Immature natural killer cell (primary cell): ENCODE measurements around the gene NHSL2. TPM values are rescaled to one million over a fixed set of nuclear protein-coding genes. Genes with fewer than 3 reads are reported as not detected.

Experiments used
- DNase-seq, 3 donors: peaks; one replicate each; pipeline ENCODE4 v3.0.0; 2022; ENCODE audit warnings: mixed read lengths in 1 of 3
- H3K27ac Mint-ChIP-seq, 6 donors: one replicate each; pipeline ENCODE4 v1.8.0; 2020; ENCODE audit warnings: mixed read lengths in 6 of 6, mild to moderate bottlenecking in 5 of 6, inconsistent platforms in 4 of 6, moderate library complexity in 3 of 6
- H3K27me3 Mint-ChIP-seq, 3 donors: one replicate each; pipeline ENCODE4 v1.8.0; 2020 to 2021; ENCODE audit warnings: low read depth in 3 of 3, mild to moderate bottlenecking in 3 of 3, mixed read lengths in 3 of 3, moderate library complexity in 3 of 3, inconsistent platforms in 1 of 3
- H3K36me3 Mint-ChIP-seq, 3 donors: one replicate each; pipeline ENCODE4 v1.8.0; 2020; ENCODE audit warnings: mixed read lengths in 3 of 3, inconsistent platforms in 2 of 3, mild to moderate bottlenecking in 2 of 3
- H3K4me1 Mint-ChIP-seq, 2 donors: one replicate each; pipeline ENCODE4 v1.8.0; 2020; ENCODE audit warnings: inconsistent platforms in 2 of 2, mild to moderate bottlenecking in 2 of 2, mixed read lengths in 2 of 2, moderate library complexity in 1 of 2
- H3K4me3 Mint-ChIP-seq, 5 donors: one replicate each; pipeline ENCODE4 v1.8.0; 2020; ENCODE audit warnings: mild to moderate bottlenecking in 5 of 5, mixed read lengths in 5 of 5, inconsistent platforms in 3 of 5, moderate library complexity in 3 of 5
- H3K9me3 Mint-ChIP-seq, 6 donors: one replicate each; pipeline ENCODE4 v1.8.0; 2020; ENCODE audit warnings: mild to moderate bottlenecking in 6 of 6, mixed read lengths in 6 of 6, inconsistent platforms in 4 of 6, moderate library complexity in 3 of 6
- polyA plus RNA-seq, 3 donors: library from polyadenylated mRNA; unstranded; fragments of 300-500 nt; fragmentation: Illumina TruSeq; gene quantifications; one replicate each; pipeline ENCODE4 v1.2.3, GENCODE V29; 2021

NHSL2 gene
- polyA plus RNA-seq, 3 donors from 2014 or later, result 10.2 to 29.0 (median 10.6) TPM

DNA sequence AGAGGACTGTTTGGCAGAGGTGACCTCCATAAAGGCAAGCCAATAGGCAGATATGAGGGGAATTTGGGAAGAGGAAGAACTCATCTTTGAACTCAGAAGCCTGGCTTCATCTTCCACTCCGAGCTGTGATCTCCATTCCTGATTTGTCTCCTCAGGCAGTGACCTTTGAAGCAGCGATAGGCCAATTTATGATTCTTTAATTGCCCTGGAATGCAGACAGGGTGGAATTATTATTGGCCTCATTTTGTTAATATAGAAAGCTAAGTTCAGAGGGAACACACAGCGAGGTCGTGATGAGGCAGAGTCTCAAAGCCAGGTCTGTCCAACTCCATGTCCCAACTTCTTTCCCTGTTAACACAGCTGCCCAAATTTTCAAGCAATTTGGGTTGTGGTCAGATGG, 204.2 kb downstream of the NHSL2 start:
- peaks cover 32 to 44% of the 10 kb centered on the region in 2 donors for H3K4me1 Mint-ChIP-seq
- H3K27ac Mint-ChIP-seq, result peak overlapping the region in 2 of 6 donors; percentile 46 to 51
- H3K27me3 Mint-ChIP-seq, result peaks cover 0 to 16% (median 12%) of the 10 kb centered on the region in 3 donors
- no peak overlapping the region for H3K4me3 Mint-ChIP-seq
- DNase-seq, result no peak
- no peaks in the 10 kb centered on the region for H3K9me3 Mint-ChIP-seq
- peaks cover 0 to 5% (median 0%) of the 10 kb centered on the region in 3 donors for H3K36me3 Mint-ChIP-seq

DNA sequence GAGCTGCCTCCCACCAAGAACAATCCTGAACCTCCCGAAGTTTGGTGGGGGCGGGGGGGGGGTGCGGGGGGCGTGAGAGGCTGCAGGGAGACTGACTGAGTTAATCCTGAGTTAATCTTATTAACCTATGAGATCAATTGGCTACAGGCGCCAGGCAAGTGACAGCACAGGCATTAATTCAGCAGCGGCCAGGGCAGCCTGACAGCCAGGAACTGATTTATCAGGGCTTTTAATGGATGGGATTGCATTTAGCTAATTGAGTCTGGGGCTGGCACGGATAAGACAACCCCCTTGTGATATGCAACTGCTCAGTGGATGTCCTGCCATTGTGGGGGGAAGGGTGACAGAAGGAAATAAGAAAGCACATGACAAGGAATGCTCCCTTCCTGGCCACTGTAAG, 204.7 kb downstream of the NHSL2 start:
- Mint-ChIP-seq H3K27ac (peak overlapping the region in 1 of 6 donors; percentile 26), H3K4me1 (peaks cover 36 to 49% of the 10 kb centered on the region in 2 donors), H3K36me3 (peaks cover 0 to 5% (median 0%) of the 10 kb centered on the region in 3 donors), H3K9me3 (no peaks in the 10 kb centered on the region), H3K27me3 (peaks cover 0 to 13% (median 12%) of the 10 kb centered on the region in 3 donors), H3K4me3 (no peak overlapping the region)
- no peak for DNase-seq

DNA sequence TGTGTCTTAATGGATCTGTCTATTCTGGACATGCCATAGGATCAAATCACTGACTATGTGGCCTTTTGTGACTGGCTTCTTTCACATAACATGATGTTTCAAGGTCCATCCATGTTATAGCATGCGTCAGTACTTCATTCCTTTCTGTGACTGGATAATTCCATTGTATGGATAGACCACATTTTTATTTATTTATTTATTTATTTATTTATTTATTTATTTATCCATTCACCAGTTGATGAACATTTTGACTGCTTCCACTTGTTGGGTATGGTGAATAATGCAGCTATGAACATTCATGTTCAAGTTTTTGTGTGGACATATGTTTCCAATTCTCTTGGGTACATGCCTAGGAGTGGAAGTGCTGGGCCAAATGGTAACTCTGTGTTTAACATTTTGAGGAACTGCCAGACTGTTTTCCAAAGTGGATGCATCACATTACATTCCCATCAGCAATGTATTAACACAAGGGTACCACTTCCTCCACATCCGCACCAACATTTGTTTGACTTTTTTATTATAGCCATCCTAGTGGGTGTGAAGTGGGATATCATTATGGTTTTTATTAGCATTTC, 207.1 kb downstream of the NHSL2 start:
- H3K4me1 Mint-ChIP-seq, result peaks cover 57 to 66% of the 10 kb centered on the region in 2 donors
- no peaks in the 10 kb centered on the region for H3K9me3 Mint-ChIP-seq
- H3K4me3 Mint-ChIP-seq, result no peak overlapping the region
- peak overlapping the region in 3 of 6 donors; percentile 9 to 42 (median 36) for H3K27ac Mint-ChIP-seq
- H3K27me3 Mint-ChIP-seq, result peaks cover 5 to 12% (median 7%) of the 10 kb centered on the region in 3 donors
- no peaks in the 10 kb centered on the region for H3K36me3 Mint-ChIP-seq
- DNase-seq, result no peak

DNA sequence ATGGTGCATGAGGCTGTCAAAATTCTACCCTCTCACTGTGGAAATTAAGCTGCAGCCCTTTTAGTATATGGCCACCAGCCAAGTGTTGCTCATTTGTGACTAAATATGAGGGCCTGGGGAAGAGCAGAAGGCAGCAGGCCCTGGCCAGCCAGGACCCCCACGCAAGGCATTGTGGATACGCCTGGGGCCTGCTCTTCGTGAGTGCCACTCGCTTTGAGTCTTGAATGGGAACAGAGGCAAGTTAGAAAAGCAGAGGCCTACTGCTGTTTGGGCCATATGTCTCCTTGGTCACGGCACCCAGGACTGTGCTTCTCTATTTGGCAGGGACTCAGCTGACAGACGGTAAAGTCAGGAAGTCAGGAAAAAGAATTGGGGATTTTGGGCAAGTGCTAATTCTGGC, 210.2 kb downstream of the NHSL2 start:
- peak overlapping the region; percentile 88 to 94 (median 92) for H3K27ac Mint-ChIP-seq

DNA sequence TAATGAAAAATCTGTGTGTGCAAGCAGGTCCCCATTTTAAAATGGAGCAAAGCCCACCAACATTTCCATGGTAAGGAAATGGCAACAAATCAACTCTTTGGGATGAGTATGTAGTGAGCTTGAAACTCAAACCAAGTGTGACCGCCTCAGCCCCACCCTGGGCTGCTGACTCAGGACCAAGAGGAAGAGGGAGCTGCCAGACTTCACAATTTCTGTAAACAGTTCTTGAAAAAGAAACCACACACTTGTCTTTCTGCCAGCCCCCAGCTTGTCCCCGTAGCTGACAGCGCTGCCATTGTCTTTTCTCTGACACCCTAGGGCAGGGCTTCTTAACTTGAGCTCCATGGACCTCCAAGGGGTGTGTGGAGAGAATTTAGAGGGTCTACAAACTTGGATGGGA, 210.7 kb downstream of the NHSL2 start:
- peaks cover 75 to 82% of the 10 kb centered on the region in 2 donors for H3K4me1 Mint-ChIP-seq
- peaks cover 5 to 16% (median 10%) of the 10 kb centered on the region in 3 donors for H3K27me3 Mint-ChIP-seq
- H3K4me3 Mint-ChIP-seq, result peak overlapping the region; percentile 68 to 84 (median 73)
- DNase-seq, result peak; percentile 70 to 73 (median 72)
- H3K27ac Mint-ChIP-seq, result peak overlapping the region; percentile 88 to 94 (median 92)
- no peaks in the 10 kb centered on the region for H3K9me3 Mint-ChIP-seq
- H3K36me3 Mint-ChIP-seq, result no peaks in the 10 kb centered on the region

More for the DNA sequence above, 210.2 kb downstream of the NHSL2 start:
- Mint-ChIP-seq H3K4me1 (peaks cover 72 to 80% of the 10 kb centered on the region in 2 donors), H3K36me3 (no peaks in the 10 kb centered on the region), H3K27me3 (peaks cover 5 to 16% (median 10%) of the 10 kb centered on the region in 3 donors), H3K4me3 (peak overlapping the region; percentile 68 to 84 (median 73)), H3K9me3 (no peaks in the 10 kb centered on the region)
- DNase-seq, result no peak

DNA sequence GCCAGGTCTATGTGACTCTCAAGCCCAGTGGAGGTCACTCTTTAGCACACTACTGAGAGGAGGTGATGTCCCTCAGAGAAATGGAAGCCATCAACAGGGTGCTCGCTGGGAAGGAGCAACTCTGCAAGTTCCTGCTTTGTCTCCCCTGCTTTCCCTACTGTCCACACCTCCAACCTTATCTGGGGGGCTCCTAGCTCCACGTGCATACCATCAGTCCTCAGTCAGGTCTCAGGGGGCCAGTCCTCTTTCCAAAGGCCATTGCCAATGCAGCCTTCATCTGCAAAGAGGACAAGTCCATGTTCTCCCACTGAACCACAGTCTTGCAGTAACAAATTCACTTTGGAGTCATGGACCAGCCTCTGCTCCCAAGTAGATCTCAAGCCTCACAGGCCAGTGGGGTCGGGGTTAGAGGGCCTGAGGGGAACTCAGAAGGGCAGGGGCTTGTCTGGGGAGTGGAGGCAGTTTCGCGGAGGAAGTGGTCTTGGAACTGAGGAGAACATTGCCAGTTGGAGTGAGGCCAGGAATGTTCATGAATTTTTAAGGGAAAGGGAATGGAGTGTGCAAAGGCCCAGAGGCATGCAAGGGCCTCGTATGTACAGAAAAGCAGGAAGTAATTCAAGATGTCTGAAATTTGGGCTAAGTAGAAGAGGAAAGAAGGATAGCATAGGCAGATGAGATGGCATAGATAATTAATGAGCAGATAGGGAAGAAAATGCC, 212.1 kb downstream of the NHSL2 start:
- Mint-ChIP-seq H3K9me3 (no peaks in the 10 kb centered on the region), H3K36me3 (no peaks in the 10 kb centered on the region), H3K27ac (peak overlapping the region; percentile 88 to 94 (median 92)), H3K27me3 (peaks cover 5 to 16% (median 10%) of the 10 kb centered on the region in 3 donors), H3K4me1 (peaks cover 68 to 73% of the 10 kb centered on the region in 2 donors), H3K4me3 (peak overlapping the region; percentile 19 to 84 (median 73))
- DNase-seq, result no peak

DNA sequence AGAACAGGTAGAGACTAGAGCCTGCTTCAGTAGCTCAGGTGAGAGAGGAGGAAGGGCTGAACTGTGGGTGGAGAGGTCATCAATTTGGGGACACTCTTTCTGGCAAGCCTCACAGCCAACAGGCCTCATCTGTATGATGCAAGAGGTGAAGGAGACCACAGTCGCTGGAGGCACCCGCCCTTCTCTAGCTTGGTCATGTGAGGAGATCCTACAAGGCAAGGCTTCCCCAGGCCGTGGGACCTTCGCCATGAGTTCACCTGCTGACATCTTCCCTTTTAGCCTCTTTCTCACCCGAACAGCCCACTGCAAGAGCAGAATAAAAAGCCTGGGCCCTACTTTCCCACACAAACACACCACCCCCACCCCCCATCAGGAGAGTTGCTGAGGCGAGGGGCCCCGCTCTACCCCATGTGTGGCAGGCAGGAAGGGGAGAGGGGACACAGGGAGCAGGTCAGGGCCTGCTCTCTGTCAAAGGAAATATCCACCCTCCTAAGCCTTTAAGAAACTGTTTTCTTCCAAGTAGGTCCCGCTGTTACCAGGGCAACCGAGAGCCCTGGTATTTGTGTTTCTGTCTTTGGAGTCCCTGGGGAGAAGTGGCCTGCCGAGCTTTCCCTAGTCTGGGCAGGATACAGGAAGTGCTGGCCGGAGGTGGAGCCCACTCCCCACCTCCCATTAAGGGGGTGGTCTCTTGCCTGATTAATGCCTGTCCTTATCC, 213.0 kb downstream of the NHSL2 start:
- peak in 2 of 3 donors; percentile 22 to 24 for DNase-seq
- H3K4me1 Mint-ChIP-seq, result peaks cover 68 to 73% of the 10 kb centered on the region in 2 donors
- H3K36me3 Mint-ChIP-seq, result no peaks in the 10 kb centered on the region
- no peaks in the 10 kb centered on the region for H3K9me3 Mint-ChIP-seq
- peaks cover 5 to 12% (median 10%) of the 10 kb centered on the region in 3 donors for H3K27me3 Mint-ChIP-seq
- peak overlapping the region; percentile 54 to 76 (median 62) for H3K4me3 Mint-ChIP-seq
- H3K27ac Mint-ChIP-seq, result peak overlapping the region; percentile 6 to 94 (median 59)

DNA sequence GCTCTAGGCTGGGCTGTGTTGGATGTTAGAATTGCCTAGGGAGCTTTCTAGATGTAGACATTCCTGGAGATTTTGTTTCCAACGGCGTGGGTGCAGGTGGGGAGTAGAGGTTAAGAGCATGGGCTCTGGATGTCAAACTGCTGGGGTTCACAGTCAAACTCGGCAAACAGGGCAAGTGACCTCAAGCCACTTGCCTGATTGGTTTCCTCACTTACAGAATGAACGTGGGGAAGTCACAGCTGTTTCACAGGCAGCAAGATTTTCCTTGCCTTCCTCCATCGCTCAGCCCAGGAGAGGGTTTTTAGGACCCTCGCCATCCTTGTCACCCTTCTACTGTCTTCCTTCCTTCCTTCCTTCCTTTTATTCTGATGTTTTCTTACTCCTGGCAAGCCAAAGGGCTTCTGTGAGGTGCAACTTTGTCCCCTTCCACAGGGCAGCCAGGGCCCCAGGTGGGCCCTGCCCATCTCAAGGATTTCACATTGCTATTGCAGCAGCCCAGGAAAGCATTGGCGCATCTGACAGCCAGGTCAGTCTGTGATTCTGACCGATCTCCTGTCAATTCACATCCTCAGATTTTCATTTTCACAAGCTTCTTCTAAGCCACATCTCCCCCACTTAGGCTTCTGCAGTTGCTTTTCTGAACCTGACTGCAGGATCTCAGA, 214.0 kb downstream of the NHSL2 start:
- Mint-ChIP-seq H3K9me3 (no peaks in the 10 kb centered on the region), H3K27ac (peak overlapping the region; percentile 3 to 94 (median 85))

DNA sequence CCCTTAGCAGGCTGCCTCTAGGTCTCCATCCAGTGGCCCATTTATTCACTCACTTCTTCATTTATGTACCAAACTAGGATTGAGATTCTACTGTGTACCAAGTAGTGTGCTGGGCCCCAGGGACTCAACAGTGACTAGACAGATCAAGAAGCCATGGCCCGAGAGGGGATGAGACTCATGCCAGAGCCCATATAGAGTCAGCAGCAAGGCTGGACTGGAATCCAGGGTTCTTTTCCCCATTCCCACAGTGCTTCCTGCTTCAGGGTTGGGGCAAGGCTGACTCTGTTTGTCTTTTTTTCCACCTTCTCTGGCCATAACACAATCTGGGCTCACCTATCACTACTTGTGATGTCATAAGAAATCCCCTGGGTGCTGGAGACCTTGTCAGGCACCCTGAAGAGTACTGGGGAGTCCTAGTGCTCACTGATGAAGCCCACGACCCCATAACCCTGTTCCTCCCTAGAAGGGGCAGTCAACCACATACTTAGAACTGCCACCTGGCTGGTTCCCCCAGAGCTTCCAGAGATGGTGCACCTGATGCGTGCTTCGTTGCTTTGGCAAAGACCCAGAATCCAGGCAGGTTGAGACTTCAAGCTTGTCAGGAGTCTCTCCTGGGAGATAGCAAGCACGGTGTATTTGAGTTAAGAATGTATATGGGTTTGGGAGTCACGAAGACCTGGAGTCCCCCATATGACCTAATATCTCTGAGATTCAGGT, 214.8 kb downstream of the NHSL2 start:
- Mint-ChIP-seq H3K27me3 (peaks cover 5 to 10% (median 10%) of the 10 kb centered on the region in 3 donors), H3K4me3 (peak overlapping the region in 3 of 5 donors; percentile 61 to 68 (median 67)), H3K27ac (peak overlapping the region in 5 of 6 donors; percentile 3 to 94 (median 66)), H3K9me3 (peaks cover 0 to 1% (median 0%) of the 10 kb centered on the region in 6 donors), H3K36me3 (no peaks in the 10 kb centered on the region), H3K4me1 (peaks cover 61 to 64% of the 10 kb centered on the region in 2 donors)
- no peak for DNase-seq

More for the DNA sequence above, 214.0 kb downstream of the NHSL2 start:
- Mint-ChIP-seq H3K4me3 (peak overlapping the region; percentile 54 to 68 (median 61)), H3K27me3 (peaks cover 5 to 12% (median 10%) of the 10 kb centered on the region in 3 donors), H3K4me1 (peaks cover 68 to 72% of the 10 kb centered on the region in 2 donors), H3K36me3 (no peaks in the 10 kb centered on the region)
- DNase-seq, result no peak

DNA sequence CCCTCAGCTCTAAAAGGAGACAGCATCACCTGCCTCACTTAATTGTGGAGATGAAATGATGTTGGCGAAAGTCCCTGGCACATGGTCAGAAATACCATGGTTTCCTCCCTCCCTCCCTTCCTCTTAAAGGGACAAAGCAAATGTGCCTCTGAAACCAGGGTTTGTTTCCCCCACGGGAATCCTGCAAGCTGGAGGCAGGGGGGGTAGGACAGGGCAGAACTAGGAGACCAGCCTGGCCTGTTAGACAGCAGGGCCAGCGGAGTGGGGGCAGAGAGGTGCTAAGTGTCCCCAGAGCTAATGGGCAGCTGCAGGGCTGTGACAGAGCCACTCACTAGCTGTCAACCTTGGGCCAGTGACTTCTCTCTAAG, 215.4 kb downstream of the NHSL2 start:
- peak overlapping the region in 3 of 6 donors; percentile 81 to 94 (median 93) for H3K27ac Mint-ChIP-seq
- DNase-seq, result no peak
- peaks cover 0 to 1% (median 0%) of the 10 kb centered on the region in 6 donors for H3K9me3 Mint-ChIP-seq
- no peaks in the 10 kb centered on the region for H3K36me3 Mint-ChIP-seq
- H3K4me1 Mint-ChIP-seq, result peaks cover 55 to 59% of the 10 kb centered on the region in 2 donors
- H3K4me3 Mint-ChIP-seq, result no peak overlapping the region
- H3K27me3 Mint-ChIP-seq, result peaks cover 5 to 13% (median 10%) of the 10 kb centered on the region in 3 donors

DNA sequence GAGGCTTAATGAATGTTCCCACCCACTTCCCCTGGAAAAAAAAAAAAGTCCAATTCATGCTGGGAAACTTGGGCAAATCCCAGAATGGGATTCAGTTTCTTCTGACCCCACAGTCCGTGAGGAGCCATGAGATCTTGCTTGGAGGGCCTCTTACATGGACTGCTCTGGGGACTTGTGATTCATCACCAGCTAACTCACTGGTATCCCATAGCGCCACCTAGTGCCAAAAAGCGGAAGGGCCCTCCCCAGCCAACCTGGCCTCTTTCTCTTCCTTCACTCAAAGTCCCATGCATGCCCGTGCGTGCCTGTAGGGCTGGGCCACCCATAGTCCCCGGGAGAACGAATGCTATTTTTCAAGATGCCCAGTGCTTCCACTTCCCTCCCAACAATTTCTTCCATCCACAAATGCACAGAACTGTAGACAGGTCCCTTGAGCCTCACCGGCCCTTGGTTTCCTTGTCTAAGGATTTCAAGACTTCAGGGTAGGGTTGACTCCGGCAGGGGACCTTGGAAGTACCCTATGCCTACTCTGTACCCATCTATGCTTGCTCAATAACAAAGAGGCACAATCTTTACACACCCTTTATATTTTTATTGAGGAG, 216.0 kb downstream of the NHSL2 start:
- H3K9me3 Mint-ChIP-seq, result peaks cover 0 to 1% (median 0%) of the 10 kb centered on the region in 6 donors
- DNase-seq, result peak; percentile 77 to 80 (median 78)
- H3K4me3 Mint-ChIP-seq, result peak overlapping the region in 2 of 5 donors; percentile 20 to 43
- H3K36me3 Mint-ChIP-seq, result no peaks in the 10 kb centered on the region
- peaks cover 49 to 53% of the 10 kb centered on the region in 2 donors for H3K4me1 Mint-ChIP-seq
- H3K27ac Mint-ChIP-seq, result peak overlapping the region in 4 of 6 donors; percentile 8 to 93 (median 76)
- H3K27me3 Mint-ChIP-seq, result peaks cover 0 to 13% (median 10%) of the 10 kb centered on the region in 3 donors

DNA sequence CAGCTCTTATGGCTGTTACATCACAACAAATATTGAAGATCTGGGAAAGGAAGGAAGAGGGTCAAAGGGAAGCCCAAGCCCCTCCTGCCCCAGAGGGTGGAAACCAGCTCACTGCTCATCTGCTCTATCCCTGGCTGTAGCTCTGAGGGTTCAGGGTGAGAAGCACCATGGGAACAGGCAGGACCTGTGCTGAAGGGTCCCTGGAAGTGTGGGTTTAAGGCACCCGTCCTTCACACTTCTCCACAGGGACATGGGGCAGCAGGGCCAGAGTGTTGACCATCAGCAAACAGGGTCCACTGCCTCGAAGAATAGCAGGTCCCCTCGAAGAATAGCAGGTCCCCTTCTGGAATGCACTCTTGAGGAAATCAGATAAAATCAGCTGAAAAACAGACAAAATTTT, 216.7 kb downstream of the NHSL2 start:
- H3K4me3 Mint-ChIP-seq, result no peak overlapping the region
- H3K36me3 Mint-ChIP-seq, result no peaks in the 10 kb centered on the region
- H3K27ac Mint-ChIP-seq, result no peak overlapping the region
- H3K27me3 Mint-ChIP-seq, result peaks cover 1 to 13% (median 10%) of the 10 kb centered on the region in 3 donors
- no peak for DNase-seq
- peaks cover 0 to 1% (median 0%) of the 10 kb centered on the region in 6 donors for H3K9me3 Mint-ChIP-seq
- peaks cover 47 to 51% of the 10 kb centered on the region in 2 donors for H3K4me1 Mint-ChIP-seq
